WTC11 (cell line): ENCODE data around the gene TBX4. TPM values are rescaled to one million over a fixed set of nuclear protein-coding genes. Genes with fewer than 3 reads are reported as not detected.

Experiments used
- ATAC-seq: fragments of 200-7000 bp; cut with Tn5 transposase; 2 replicates; pipeline ENCODE4 v1.10.0; 2021; ENCODE audit warnings: mild to moderate bottlenecking, moderate library complexity
- CTCF ChIA-PET: fragments of 300-600 bp; sonication (Branson Sonifier 250); formaldehyde crosslinking; loops from one replicate; lab custom pipeline; 2021; ENCODE audit warnings: antibody characterized with exemption; lab: Charles Lee
- POLR2A ChIA-PET: fragments of 350-600 bp; sonication (Branson Sonifier 250); formaldehyde crosslinking; loops from one replicate; lab custom pipeline; 2021; ENCODE audit warnings: antibody characterized with exemption; lab: Charles Lee
- DNase-seq: peaks from one replicate; pipeline ENCODE4 v3.0.0; 2021; ENCODE audit warnings: low spot score
- H3K27ac Mint-ChIP-seq: 2 replicates; pipeline ENCODE4 v1.8.0; 2021; ENCODE audit warnings: mixed read lengths
- H3K27me3 Mint-ChIP-seq: 2 replicates; pipeline ENCODE4 v1.8.0; 2021; ENCODE audit warnings: low read depth, mild to moderate bottlenecking, moderate library complexity, mixed read lengths
- H3K36me3 Mint-ChIP-seq: 2 replicates; pipeline ENCODE4 v1.8.0; 2021; ENCODE audit warnings: mixed read lengths
- H3K4me1 Mint-ChIP-seq: 2 replicates; pipeline ENCODE4 v1.8.0; 2022; ENCODE audit warnings: mixed read lengths
- H3K4me3 Mint-ChIP-seq: 2 replicates; pipeline ENCODE4 v1.8.0; 2021; ENCODE audit warnings: mild to moderate bottlenecking, moderate library complexity, mixed read lengths
- H3K9me3 Mint-ChIP-seq: 2 replicates; pipeline ENCODE4 v1.8.0; 2021; ENCODE audit warnings: mixed read lengths
- CTCF ChIP-seq: fragments of 200-600 bp; IDR thresholded peaks from 2 replicates; pipeline ENCODE4 v1.8.0; 2022; ENCODE audit warnings: antibody characterized with exemption
- ETV6 ChIP-seq: sonication (generic); formaldehyde crosslinking; IDR thresholded peaks from 2 replicates; pipeline ENCODE4 v1.8.1; 2022; ENCODE audit warnings: mild to moderate bottlenecking, missing genetic modification reagents
- OVOL2 ChIP-seq: fragments of 250-450 bp; sonication (Bioruptor Pico); IDR thresholded peaks from 2 replicates; pipeline ENCODE4 v1.9.0; 2021; ENCODE audit warnings: mild to moderate bottlenecking, borderline replicate concordance
- PRDM15 ChIP-seq: sonication (generic); formaldehyde crosslinking; IDR thresholded peaks from 2 replicates; pipeline ENCODE4 v1.8.0; 2022; ENCODE audit warnings: missing genetic modification reagents
- ZNF416 ChIP-seq: fragments of 250-450 bp; sonication (Bioruptor Pico); IDR thresholded peaks from 2 replicates; pipeline ENCODE4 v1.9.0; 2021; ENCODE audit warnings: mild to moderate bottlenecking, inconsistent platforms
- ZNF423 ChIP-seq: fragments of 250-450 bp; sonication (Bioruptor Pico); IDR thresholded peaks from 2 replicates; pipeline ENCODE4 v2.1.2; 2022; ENCODE audit warnings: mild to moderate bottlenecking, moderate library complexity
- ZNF512 ChIP-seq: sonication (generic); formaldehyde crosslinking; IDR thresholded peaks from 2 replicates; pipeline ENCODE4 v1.8.1; 2022; ENCODE audit warnings: missing genetic modification reagents, borderline replicate concordance
- total RNA-seq: library from RNA; stranded (reverse); gene quantifications from 3 replicates; pipeline ENCODE4 v1.2.3, GENCODE V29; 2021

TBX4 gene
- total RNA-seq, 1 experiment from 2014 or later: not detected

GRCh38 chr17:61409301-61410112 lies 42.7 kb upstream of the TBX4 start:
- Mint-ChIP-seq H3K36me3 (no peaks in the 10 kb centered on the region), H3K4me3 (peak overlapping the region; percentile 68), H3K4me1 (peaks cover 15% of the 10 kb centered on the region), H3K27me3 (peaks cover 90% of the 10 kb centered on the region), H3K27ac (no peak overlapping the region), H3K9me3 (no peaks in the 10 kb centered on the region)
- CTCF ChIA-PET: interaction anchor here (0.7 to 6.4 kb wide), 11 partner anchors 9 to 438 kb away, joined by 3 to 46 read pairs (median 12); partner anchors contain the start of gene TBX2
- DNase-seq (peak; percentile 55), ATAC-seq (peak; percentile 3; the same call in 1 of the 2 replicates)
- POLR2A ChIA-PET: interaction anchor here (0.7 to 1.0 kb wide), 2 partner anchors 11 to 254 kb away, joined by 3 to 4 read pairs; no protein-coding TSS in a partner anchor
- TF ChIP-seq OVOL2 (CRISPR knock-in tag) (no peak), PRDM15 (CRISPR knock-in tag) (0 out of 2 replicates have a peak, but pooled peaks have one; percentile 22), ZNF423 (peak; percentile 46; the same call in 1 of the 2 replicates)

GRCh38 chr17:61410141-61411010 lies 41.8 kb upstream of the TBX4 start:
- Mint-ChIP-seq H3K4me1 (peaks cover 15% of the 10 kb centered on the region), H3K27ac (no peak overlapping the region)
- DNase-seq: peak; percentile 86
- peak; percentile 25 for ATAC-seq
- TF ChIP-seq ETV6: no peak
- TF ChIP-seq ZNF416 (CRISPR knock-in tag): no peak
- peak; percentile 65 for TF ChIP-seq CTCF
- TF ChIP-seq, all 79 proteins: peak for 1
- Mint-ChIP-seq H3K4me3 (peak overlapping the region; percentile 68), H3K9me3 (no peaks in the 10 kb centered on the region), H3K27me3 (peaks cover 90% of the 10 kb centered on the region), H3K36me3 (no peaks in the 10 kb centered on the region)
- ChIA-PET CTCF (interaction anchor here (0.6 to 6.4 kb wide), 11 partner anchors 10 to 1129 kb away, joined by 3 to 46 read pairs (median 4); partner anchors contain the start of genes BRIP1 and TBX2), POLR2A (no interaction called here)

- Mint-ChIP-seq H3K4me3 (peak overlapping the region; percentile 73), H3K9me3 (no peaks in the 10 kb centered on the region)
Measured at GRCh38 chr17:61411011-61411260, 41.3 kb upstream of the TBX4 start.

More at GRCh38 chr17:61411011-61411260, 41.3 kb upstream of the TBX4 start:
- CTCF ChIA-PET: interaction anchor here (0.6 to 6.4 kb wide), 12 partner anchors 10 to 1129 kb away, joined by 3 to 46 read pairs (median 9); partner anchors contain the start of genes BRIP1 and TBX2
- ATAC-seq: no peak
- POLR2A ChIA-PET: no interaction called here
- Mint-ChIP-seq H3K36me3 (no peaks in the 10 kb centered on the region), H3K4me1 (peaks cover 15% of the 10 kb centered on the region), H3K27ac (no peak overlapping the region), H3K27me3 (peaks cover 90% of the 10 kb centered on the region)
- DNase-seq: no peak
- TF ChIP-seq CTCF: peak; percentile 40; the same call in 1 of the 2 replicates
- no peak for TF ChIP-seq ZNF512
